Calu3 (cell line): Measurements from ENCODE around the gene ZNF367. TPM values are rescaled to one million over a fixed set of nuclear protein-coding genes. Genes with fewer than 3 reads are reported as not detected.

Source experiments
- BruUV-seq: library from RNA; stranded (reverse); fragments of 400-500 nt; replicated peaks from 2 replicates; lab custom pipeline; 2021; lab: Mats Ljungman, UMichigan
- CTCF ChIA-PET: fragments of 300-600 bp; sonication (Branson Sonifier 250); formaldehyde crosslinking; loops from one replicate; lab custom pipeline; 2022; ENCODE audit warnings: antibody characterized with exemption; lab: Charles Lee
- DNase-seq: peaks from one replicate; pipeline ENCODE4 v3.0.0; 2022
- H3K27ac Mint-ChIP-seq: one replicate; pipeline ENCODE4 v1.8.0; 2022; ENCODE audit warnings: mixed read lengths; ENCODE audit not compliant: unreplicated experiment
- H3K27me3 Mint-ChIP-seq: one replicate; pipeline ENCODE4 v1.8.0; 2022; ENCODE audit warnings: mixed read lengths; ENCODE audit not compliant: unreplicated experiment
- H3K36me3 Mint-ChIP-seq: one replicate; pipeline ENCODE4 v1.8.0; 2022; ENCODE audit warnings: mild to moderate bottlenecking, moderate library complexity, mixed read lengths; ENCODE audit not compliant: insufficient read depth, unreplicated experiment
- H3K4me1 Mint-ChIP-seq: one replicate; pipeline ENCODE4 v1.8.0; 2022; ENCODE audit warnings: mild to moderate bottlenecking, low read depth, mixed read lengths; ENCODE audit not compliant: unreplicated experiment
- H3K4me3 Mint-ChIP-seq: one replicate; pipeline ENCODE4 v1.8.0; 2022; ENCODE audit warnings: mild to moderate bottlenecking, low read depth, moderate library complexity, mixed read lengths; ENCODE audit not compliant: unreplicated experiment
- H3K9me3 Mint-ChIP-seq: one replicate; pipeline ENCODE4 v1.8.0; 2022; ENCODE audit warnings: low read depth, mixed read lengths; ENCODE audit not compliant: unreplicated experiment
- intact Hi-C: fragments of 100-400 bp; cut with micrococcal nuclease; formaldehyde crosslinking; loops from one replicate; pipeline ENCODE4 v1.10.0; 2022; ENCODE audit not compliant: unreplicated experiment
- total RNA-seq: library from RNA; stranded (reverse); gene quantifications from 2 replicates; pipeline ENCODE4 v1.2.3, GENCODE V29; 2022
- TF ChIP-seq, protein P1 (sequence below): fragments of 200-600 bp; IDR thresholded peaks from one replicate; pipeline ENCODE4 v1.8.0; 2022; ENCODE audit warnings: antibody characterized with exemption; ENCODE audit not compliant: unreplicated experiment

The ZNF367 gene
- total RNA-seq, 1 experiment from 2014 or later, result 9.6 TPM

DNA sequence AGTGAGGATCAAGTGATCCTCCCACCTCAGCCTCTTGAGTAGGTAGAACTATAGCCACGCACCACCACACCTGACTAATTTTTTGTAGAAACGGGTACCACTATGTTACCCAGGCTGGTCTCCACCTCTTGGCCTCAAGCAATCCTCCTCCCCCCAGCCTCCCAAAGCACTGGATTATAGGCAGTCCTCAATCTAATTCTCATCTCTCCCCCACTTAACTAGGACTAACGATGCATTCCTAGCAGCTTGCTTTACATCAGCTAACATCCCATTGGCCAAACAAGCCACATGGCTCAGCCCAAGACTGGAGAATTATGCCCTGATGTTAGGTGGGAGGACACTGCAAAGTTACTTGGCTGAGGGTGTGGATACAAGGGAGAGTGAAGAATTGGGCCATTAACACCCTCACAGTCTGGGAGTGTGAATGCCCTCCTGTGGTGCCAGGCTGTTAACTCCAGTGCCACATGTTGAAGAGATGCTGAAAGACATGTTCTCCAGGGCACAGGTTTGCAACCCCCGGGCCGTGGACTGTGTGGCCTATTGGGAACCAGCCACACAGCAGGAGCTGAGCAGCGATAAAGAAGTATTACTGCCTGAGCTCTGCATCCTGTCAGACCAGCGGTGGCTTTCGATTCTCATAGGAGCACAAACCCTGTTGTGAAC lies 5.3 kb upstream of the ZNF367 start:
- TF ChIP-seq, protein P1, sequence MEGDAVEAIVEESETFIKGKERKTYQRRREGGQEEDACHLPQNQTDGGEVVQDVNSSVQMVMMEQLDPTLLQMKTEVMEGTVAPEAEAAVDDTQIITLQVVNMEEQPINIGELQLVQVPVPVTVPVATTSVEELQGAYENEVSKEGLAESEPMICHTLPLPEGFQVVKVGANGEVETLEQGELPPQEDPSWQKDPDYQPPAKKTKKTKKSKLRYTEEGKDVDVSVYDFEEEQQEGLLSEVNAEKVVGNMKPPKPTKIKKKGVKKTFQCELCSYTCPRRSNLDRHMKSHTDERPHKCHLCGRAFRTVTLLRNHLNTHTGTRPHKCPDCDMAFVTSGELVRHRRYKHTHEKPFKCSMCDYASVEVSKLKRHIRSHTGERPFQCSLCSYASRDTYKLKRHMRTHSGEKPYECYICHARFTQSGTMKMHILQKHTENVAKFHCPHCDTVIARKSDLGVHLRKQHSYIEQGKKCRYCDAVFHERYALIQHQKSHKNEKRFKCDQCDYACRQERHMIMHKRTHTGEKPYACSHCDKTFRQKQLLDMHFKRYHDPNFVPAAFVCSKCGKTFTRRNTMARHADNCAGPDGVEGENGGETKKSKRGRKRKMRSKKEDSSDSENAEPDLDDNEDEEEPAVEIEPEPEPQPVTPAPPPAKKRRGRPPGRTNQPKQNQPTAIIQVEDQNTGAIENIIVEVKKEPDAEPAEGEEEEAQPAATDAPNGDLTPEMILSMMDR, result no peak
- CTCF ChIA-PET, result interaction anchor here (0.5 kb wide), 1 partner anchor 672 kb away, joined by 3 read pairs; no protein-coding TSS in a partner anchor
- Mint-ChIP-seq H3K36me3 (peaks cover 17% of the 10 kb centered on the region), H3K27ac (no peak overlapping the region), H3K4me3 (no peak overlapping the region), H3K27me3 (no peaks in the 10 kb centered on the region), H3K9me3 (no peaks in the 10 kb centered on the region), H3K4me1 (peaks cover 13% of the 10 kb centered on the region)
- intact Hi-C loops, result no loop called here
- DNase-seq, result no peak
- BruUV-seq, result no TSS peak

DNA sequence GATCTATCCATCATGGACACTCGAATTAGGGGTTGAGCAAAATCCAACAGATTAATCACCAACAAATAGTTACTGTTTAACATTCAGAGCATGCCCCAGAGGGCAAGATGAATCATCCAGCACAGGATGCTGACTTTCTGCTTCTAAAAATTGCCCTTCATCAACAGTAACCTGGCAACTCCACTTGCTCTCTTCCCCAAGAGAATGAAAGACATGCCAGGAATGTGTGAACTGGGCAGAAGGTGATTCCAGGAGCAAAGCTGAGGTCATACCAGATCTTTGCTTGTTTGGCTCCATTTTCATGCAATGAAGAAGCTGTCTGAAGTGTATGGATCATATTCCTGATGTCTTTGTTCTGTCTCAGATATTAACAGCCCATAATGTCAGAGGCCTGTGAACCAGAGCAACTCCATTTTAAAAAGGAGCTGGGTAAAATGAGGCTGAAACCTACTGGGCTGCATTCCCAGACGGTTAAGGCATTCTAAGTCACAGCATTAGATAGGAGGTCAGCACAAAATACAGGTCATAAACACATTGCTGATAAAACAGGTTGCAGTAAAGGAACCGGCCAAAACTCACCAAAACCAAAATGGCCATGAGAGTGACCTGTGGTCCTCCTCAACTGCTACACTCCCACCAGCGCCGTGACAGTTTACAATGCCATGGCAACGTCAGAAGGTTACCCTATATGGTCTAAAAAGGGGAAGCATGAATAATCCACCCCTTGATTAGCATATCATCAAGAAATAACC lies 2.5 kb upstream of the ZNF367 start:
- CTCF ChIA-PET, result interaction anchor here (0.6 to 1.1 kb wide), 4 partner anchors 21 to 93 kb away, joined by 3 to 6 read pairs (median 4); no protein-coding TSS in a partner anchor
- DNase-seq, result peak; percentile 64
- TF ChIP-seq, protein P1, result no peak
- no peaks in the 10 kb centered on the region for H3K27me3 Mint-ChIP-seq
- H3K4me1 Mint-ChIP-seq, result peaks cover 13% of the 10 kb centered on the region
- peaks cover 33% of the 10 kb centered on the region for H3K36me3 Mint-ChIP-seq
- BruUV-seq, result no TSS peak
- intact Hi-C loops, result no loop called here
- peak overlapping the region; percentile 93 for H3K27ac Mint-ChIP-seq
- no peak overlapping the region for H3K4me3 Mint-ChIP-seq
- no peaks in the 10 kb centered on the region for H3K9me3 Mint-ChIP-seq

DNA sequence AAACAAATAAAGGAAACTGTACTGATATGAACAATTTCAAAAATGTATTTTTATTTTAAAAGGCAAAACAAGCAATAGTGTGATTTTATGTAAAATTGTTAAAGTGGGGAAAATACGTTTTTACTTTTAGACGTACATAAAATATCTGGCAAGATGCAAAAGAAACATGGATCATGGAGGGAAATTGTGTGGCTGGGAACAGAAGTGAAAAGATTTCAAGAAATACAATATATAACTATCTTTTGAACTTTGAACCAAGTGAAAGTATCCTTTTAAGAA lies 1.5 kb upstream of the ZNF367 start:
- CTCF ChIA-PET, result interaction anchor here (0.8 kb wide), 1 partner anchor 93 kb away, joined by 3 read pairs; no protein-coding TSS in a partner anchor
- H3K27me3 Mint-ChIP-seq, result no peaks in the 10 kb centered on the region
- H3K36me3 Mint-ChIP-seq, result peaks cover 33% of the 10 kb centered on the region
- peak overlapping the region; percentile 69 for H3K4me3 Mint-ChIP-seq
- H3K27ac Mint-ChIP-seq, result peak overlapping the region; percentile 93
- no TSS peak for BruUV-seq
- intact Hi-C loops, result loop anchor here (5.0 kb wide), 1 partner anchor 87 kb away; no protein-coding TSS in a partner anchor
- H3K4me1 Mint-ChIP-seq, result peaks cover 13% of the 10 kb centered on the region
- H3K9me3 Mint-ChIP-seq, result no peaks in the 10 kb centered on the region
- DNase-seq, result no peak
- TF ChIP-seq, protein P1, result no peak

DNA sequence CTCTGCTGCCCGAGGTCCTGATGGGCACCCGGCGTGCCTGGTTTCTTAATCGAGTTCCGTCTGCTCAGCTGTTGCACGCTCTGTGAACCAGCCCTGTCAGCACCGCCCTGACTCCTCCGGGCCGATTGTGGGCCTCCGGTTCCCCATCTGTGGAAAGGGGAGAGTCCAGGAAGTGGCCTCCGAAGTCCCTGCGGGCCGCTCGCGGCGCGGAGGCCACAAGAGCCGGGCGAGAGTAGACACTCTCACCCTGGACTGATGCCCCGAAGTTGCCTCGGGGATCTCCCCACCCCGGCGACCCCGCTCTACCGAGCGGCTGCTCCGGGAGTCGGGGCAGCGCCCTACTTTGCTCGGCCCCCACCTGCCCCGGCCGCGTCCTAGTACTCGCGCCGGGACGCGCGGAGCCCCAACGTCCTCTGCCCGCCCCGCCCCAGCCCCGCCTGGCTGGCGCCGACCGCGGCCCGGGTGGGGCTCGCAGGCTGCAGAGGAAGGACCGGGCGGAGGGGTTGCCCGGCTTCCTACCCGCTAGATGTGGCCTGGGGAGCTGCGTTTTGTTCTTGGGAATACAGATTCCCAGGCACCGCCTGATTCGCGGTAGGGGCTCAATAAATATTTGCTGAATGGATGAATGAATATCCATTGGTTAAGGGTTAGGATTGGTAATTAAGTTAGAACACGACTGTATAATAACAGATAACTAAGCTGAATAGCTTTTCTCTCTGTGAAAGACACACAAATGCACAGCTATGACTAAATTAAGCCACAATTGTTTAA lies 935 bp upstream of the ZNF367 start:
- Mint-ChIP-seq H3K4me3 (peak overlapping the region; percentile 69), H3K36me3 (peaks cover 33% of the 10 kb centered on the region), H3K9me3 (no peaks in the 10 kb centered on the region), H3K27ac (peak overlapping the region; percentile 93), H3K27me3 (no peaks in the 10 kb centered on the region), H3K4me1 (peaks cover 13% of the 10 kb centered on the region)
- intact Hi-C loops, result loop anchor here (5.0 kb wide), 1 partner anchor 87 kb away; no protein-coding TSS in a partner anchor
- TF ChIP-seq, protein P1, result no peak
- BruUV-seq, result TSS peak; percentile 83
- peak; percentile 70 for DNase-seq
- CTCF ChIA-PET, result interaction anchor here (0.8 kb wide), 1 partner anchor 93 kb away, joined by 3 read pairs; no protein-coding TSS in a partner anchor
